GM18519 (cell line): Measurements from ENCODE around the gene CNNM4.

Source experiments
- ATAC-seq: cut with Tn5 transposase; IDR thresholded peaks from one replicate; pipeline ENCODE4 v1.9.1; 2021; ENCODE audit warnings: mild to moderate bottlenecking, moderate library complexity; ENCODE audit not compliant: unreplicated experiment, low FRiP score

CNNM4 gene

DNA sequence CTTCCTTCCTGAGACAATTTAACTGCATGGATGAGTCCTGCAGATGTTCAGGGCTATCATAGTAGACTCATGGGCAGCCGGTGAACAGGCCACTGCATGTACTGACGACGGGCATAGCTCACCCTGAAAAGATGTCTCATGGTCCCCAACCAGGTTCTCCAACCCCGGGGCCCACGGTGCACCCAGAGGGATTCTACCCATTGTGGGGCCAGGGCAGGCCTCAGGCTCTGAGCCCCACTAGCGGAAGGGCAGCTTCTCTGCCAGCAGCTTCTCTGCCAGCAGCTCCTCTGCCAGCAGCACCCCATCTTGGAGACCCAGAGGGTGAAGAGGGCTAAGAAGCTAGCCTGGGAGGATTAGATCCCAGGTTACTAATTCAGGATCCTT, 3.2 kb upstream of the CNNM4 start:
- no peak for ATAC-seq

DNA sequence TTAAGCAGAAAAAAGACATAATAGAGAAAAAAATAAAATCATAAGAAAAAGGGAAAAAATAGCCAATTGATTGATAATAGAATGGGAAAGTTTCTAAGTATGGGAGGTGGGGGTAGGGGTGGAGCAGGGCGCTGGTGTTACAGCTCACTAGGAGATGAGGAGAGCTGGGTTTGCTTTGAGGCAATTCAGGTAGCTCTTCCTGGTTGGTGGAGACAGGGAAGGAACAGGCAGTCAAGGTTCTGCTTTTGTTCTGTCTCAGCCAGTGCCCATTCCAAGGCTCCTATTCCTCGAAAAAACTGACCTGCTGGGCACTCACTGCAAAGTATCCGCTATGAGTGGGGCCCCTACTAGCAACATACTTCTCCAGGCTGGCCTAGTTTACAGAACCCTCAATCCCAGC, 1.7 kb upstream of the CNNM4 start:
- no peak for ATAC-seq

DNA sequence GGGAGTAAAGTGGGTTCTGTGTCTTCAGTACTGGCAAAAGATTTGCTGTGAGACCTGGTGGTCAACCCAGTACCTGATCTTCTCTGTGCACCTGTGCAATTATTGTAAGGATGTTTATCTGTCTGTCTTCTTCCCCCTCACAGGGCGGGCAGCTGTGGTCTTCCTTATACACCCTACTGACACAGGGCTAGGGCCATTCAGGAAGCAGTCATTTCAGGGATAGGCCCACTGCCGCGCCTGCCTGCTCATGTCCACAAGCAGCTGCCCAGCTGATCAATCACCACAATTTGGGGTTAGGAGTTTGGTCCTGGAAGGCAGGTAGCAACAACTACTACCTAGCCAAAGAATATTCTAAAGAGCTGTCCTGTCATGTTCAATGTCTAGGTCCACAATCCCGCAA, 1.2 kb upstream of the CNNM4 start:
- no peak for ATAC-seq

DNA sequence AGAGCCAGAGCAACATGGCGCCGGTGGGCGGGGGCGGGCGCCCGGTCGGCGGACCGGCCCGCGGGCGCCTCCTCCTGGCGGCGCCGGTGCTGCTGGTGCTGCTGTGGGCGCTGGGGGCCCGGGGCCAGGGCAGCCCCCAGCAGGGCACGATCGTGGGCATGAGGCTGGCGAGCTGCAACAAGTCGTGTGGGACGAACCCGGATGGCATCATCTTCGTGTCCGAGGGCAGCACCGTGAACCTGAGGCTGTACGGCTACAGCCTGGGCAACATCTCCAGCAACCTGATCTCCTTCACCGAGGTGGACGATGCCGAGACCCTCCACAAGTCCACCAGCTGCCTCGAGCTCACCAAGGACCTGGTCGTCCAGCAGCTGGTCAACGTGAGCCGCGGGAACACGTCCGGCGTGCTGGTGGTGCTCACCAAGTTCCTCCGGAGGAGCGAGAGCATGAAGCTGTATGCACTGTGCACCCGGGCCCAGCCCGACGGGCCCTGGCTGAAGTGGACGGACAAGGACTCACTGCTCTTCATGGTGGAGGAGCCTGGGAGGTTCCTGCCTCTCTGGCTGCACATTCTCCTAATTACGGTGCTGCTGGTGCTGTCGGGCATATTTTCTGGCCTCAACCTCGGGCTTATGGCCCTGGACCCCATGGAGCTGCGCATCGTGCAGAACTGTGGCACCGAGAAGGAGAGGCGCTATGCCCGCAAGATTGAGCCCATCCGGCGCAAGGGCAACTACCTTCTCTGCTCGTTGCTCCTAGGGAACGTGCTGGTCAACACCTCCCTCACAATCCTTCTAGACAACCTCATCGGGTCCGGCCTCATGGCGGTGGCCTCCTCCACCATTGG, 507 bp downstream of the CNNM4 start:
- no peak for ATAC-seq

DNA sequence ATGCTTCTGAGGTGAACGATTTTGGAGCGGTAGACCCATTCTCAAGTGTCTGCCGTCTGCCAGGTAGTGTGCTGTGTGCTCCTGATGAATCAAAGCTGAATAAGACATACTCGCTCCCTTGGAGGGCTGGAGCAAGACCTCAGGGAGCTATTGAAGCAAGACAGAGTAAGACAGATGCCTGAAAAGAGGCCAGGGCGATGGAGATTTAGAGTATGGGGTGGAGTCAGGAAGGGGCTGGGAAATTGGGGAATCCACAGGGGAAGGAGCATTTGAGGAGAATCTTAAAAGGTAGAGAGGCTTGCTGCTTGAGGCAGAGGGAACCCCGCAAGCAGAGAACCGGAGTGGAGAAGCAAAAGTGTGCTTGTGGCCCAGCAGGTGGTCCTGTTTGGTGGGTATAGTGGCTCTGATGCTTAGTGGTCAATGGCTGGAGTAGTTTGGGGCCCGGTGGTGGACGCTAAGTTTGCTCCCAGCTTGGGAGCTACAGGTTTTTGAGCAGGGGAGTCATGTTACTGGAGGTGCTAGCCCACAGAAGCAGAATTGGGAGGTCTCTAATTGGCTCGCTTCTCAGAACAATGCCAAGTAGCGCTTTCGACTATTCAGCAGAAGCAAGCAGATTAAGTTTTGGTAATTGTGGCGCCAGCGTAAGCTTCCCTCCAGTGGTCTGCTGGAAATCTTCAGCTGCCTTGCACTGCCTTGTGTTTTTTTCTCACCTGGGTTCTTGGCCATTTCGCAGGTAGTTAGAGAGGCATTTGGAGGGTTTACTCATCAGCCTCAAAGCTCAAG, 2.0 kb downstream of the CNNM4 start:
- no peak for ATAC-seq

DNA sequence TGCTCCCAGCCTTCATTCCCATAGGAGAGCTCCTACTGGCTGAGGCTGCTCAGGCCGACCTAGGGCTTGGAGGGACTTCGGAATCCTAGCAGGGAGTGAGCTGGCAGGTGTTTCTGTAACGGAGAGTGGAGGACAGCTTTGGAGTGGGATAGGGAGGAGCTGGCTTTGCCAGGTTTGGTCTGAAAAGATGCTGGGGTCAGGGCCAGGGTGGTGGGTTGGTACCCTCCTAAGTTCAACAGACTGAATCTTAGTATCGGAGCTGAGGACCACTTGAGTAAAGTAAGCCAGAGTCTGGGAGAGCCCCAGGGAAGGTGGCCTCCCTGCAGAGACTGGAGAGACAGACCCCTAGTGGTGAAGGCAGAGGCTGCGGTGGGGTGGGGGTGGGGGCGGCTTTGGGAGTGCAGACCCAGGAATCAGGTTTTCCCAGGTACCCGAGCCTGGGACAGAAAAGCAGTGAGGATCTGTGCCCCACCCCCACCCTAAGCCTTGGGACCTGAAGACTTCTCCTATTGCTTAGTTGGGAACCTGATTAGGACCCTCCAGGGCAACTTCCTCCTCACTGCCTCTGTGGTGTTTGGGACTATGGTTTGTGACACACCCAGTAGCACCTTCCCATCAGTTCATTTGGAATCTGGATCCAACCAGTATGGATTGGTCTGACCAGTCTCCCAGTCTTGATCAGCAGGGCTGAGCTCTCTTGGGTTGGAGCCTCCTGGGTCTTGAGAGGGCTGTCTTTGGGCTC, 3.0 kb downstream of the CNNM4 start:
- no peak for ATAC-seq

DNA sequence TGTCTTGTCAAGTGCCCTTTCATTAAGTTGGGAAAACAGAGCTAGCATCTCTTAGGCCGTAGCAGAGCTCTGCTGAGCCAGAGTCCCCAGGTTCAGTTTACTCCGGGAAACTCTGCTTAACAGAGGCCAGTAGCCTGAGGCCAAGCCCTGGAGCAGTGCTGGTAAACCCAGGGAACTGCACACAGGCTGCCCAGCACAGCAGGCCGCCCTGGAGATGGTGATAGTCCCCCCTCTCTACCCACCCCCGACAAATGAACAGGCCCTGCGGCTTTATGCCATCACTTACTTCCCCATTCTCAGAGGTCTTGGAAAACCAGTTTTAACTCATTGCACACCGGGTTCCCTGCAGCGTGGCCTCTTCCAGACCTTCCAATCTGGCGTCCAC, 3.5 kb downstream of the CNNM4 start:
- no peak for ATAC-seq

DNA sequence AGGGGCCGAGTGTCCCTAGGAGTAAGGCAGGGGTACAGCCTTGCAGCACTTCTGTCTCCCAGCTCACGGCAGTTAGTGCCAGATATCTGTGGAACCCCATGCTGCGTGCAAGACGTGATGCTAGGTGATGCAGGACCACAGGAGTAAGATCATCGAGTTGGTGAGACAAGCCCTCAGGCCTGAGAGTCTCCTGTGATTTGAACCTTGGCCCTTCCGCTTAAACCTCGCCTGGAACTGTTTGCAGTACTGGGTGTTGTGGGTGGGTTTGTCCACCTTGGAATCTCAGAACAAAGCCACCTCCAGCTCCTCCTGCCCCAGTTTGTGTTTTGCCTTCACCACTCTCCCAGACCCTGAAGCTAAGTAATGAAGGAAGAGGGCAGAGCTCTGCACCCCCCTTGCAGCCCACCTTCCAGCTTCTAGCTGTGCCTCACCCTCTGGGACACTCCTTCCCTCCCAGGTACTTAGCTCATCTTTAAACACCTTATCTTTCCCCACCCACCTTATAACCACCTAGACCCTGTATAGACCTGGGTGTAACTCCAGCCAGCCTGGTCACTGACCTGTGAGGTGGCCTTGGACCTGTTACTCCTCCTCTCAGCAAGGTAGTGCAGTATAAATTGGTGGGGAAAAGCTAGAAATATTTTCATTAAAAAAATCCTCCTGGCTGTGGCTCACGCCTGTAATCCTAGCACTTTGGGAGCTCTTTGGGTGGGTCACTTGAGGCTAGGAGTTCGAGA, 6.6 kb downstream of the CNNM4 start:
- ATAC-seq, result no peak

DNA sequence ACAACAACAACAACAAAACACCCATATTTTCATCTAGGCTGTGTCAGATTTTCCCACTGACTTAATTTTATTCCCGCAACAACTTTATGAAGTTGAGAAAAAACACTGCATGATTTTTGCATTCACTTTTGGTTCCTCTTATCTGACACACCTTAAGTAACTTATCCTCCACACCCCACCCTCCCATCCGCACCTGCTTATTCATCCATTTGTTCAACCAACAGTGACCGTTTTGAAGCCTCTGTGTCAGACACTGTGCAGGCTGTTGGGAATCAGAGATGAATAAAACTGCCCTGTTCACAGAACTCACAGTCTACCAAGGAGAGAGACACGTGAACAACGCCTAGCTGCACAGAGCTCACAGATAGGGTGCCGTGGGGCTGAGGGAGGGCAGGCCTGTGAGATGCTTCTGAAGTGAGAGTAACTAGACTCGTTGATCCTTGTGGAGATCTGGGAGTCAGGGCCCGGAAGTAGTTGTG, 7.4 kb downstream of the CNNM4 start:
- ATAC-seq, result no peak

DNA sequence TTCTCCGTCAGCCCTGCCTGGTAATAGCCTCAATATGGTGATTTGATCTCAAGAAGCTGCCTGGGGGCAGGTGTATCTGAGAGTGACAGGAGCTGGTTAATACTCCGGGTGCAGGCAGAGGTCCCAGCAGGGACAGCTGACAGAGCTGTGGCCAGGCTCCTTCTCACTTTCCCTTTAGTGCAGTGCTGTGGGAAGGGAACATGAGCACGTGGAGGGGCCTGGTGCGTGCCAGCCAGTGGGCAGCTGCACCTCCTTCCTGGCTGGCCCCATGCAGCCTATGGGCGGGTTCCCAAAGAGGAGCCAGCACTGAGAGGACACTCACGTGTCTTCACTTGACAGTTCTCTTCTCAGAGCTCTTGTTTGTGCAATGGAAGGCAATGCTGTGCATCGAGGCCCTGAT, 9.1 kb downstream of the CNNM4 start:
- ATAC-seq, result no peak

DNA sequence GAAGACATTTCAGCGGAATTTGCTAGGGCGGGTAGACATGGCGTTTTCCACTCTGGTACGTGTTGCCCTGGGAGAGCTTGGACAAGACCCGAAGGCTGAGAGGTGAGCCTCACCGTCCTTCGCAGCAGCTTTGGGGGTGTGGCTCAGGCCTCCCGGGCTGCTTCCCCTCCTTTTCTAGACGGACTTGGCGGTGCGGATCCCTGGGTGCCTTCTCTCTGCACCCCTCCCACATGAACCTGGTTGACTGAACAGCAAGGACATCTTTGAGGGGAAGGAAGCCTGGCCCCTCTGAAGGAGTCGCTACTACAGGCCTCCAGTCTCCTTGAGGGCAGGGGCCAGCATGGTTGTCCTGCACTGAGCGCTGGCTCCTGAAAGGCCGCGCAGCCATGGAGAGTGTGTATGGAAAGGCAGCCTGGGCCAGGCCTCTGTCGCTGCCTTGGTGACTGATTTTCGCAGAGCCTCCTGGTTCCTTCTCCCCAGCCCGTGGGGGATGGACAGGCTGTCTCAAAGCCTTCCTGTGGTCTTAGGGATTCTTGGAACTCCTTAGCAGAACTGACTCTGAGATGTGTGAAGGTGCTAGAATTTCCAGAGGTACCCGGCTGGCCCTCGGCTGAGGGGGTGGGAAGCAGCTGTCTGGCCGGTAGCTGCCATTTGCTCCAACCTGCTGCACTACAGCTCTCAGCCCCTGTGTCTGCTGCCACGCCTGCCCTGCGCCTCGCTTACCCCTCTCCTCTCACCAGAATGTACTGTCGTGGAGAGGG, 9.9 kb downstream of the CNNM4 start:
- ATAC-seq, result no peak

DNA sequence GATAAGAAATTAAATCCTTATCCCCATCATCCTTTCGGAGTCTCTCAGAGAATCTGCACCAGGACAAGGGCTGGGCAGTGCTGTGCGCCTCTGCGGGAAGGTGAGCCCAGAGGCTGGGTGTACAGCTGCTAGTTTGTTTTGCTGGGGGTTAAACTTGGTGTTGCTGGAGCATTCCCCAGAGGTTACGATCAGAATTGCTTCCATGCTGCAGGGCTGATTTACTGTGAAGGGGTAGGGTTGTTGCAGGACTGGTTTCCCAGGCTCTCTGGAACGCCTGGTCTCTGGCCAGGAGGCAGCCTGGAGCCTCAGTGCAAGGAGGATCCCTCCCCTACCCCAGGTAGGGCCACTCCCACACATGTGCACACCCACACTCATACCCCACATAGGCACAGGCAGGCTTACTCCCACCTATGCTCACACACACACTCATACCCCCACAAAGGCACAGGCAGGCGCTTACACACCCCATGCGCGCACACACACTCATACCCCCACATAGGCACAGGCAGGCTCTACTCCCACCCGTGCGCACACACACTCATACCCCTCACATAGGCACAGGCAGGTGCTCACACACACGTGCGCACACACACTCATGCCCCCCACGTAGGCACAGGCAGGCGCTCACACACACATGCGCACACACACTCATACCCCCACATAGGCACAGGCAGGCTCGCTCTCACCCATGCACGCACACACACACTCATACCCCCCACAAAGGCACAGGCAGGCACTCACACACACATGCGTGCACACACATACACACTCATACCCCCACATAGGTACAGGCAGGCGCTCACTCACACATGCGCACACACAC, 11.3 kb downstream of the CNNM4 start:
- no peak for ATAC-seq

DNA sequence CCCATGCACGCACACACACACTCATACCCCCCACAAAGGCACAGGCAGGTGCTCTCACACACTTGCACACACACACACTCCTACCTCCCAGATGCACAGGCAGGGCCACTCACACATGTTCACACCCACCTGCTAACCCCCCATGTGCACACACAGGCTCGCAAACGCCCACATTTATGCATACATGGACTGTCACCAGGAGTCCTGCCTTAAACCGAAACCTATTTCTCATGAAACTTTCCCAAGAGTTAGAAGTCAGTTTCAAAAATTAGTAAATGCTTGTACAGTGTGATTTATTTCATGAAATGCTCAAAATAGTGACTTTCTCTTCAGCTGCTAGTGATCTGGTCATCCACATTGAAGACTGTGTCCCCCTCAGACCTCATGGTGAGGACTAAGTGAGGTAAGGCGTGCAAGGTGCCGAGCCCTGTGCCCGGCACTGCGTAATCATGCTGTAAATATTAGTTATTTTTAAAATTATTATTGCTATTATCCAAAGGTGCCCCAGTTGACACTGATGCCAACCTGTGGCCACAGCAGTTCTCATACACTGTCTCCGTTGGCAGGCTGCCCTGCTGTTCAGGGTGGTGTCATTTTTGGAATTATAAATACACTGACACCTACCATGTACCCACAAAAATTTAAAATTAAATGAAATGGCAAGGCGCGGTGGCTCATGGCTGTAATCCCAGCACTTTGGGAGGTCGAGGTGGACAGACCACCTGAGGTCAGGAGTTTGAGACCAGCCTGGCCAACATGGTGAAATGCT, 12.4 kb downstream of the CNNM4 start:
- no peak for ATAC-seq

DNA sequence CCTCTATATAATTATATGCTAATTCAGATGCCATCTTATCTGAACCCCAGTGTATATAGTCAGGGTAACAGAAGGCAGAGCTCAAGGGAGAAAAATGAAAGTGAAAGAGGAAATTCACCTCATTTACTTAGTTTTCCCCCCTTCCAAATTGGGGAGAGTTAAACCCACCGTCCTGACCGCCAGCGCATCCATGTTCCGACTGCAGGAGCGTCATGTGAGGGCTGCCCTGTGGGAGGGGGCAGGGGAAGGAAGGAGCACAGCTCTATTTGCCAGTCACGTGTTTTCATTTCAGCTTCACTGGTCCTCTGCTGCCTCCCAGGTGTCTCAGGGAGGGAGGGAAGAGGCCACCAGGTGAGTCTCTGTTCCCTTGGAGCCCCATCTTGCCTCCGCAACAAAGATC, 13.2 kb downstream of the CNNM4 start:
- no peak for ATAC-seq

DNA sequence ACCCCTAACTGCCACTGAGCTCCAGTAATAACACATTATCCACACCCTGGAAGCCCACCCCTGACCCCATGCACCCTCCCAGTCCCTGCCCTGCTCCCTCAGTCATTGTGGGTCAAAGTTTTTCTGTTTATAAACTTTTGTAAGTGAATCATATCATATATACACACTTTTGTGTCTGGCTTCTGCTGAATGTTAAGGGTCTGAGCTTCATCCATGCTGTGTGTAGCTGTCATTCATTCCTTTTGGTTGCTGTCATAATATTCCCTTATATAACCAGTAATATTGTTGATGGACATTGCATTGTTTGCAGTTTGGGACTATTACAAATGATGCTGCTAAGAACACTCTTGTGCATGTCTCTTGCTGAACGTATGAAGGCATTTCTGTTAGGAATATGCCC, 14.5 kb downstream of the CNNM4 start:
- ATAC-seq, result no peak

DNA sequence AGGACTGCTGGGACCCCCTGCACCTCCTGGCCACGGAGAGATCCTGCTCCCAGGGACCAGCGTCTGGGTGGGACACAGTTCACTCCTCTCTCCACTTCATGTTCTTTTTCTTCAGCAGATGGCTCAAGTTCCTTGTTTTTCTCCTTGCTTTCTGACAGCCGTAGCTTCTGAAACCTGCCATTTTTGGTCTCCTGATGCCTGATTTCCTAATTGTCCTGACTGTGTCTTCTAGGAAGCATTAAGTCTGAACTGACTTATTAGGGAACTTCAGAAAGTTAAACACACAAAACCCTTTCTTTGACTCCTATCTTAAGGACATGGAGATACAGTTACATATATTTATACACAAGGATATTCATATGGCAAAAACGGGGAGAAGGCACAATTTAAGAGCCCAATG, 22.7 kb downstream of the CNNM4 start:
- ATAC-seq, result no peak

DNA sequence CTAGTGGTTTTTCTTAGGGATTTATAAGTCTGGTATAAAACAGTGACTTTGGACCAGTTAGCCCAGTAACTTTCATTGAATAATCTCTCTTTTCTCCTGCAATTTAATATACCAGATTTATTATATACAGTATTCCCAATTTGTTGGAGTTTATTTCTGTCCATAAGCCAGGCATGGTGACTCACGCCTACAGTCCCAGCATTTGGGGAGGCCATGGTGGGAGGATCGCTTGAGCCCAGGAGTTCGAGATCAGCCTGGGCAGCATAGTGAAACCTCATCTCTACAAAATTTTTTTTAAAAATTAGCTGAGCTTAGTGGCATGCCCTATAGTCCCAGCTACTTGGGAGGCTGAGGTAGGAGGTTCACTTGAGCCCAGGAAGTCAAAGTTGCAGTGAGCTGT, 26.7 kb downstream of the CNNM4 start:
- no peak for ATAC-seq
